NCI-H2196 treated with DMSO at 0.1 percent for 48 hours (cell line): ENCODE results near the gene PSMA2.

Experiments
- DNase-seq: peaks from one replicate; lab custom pipeline; 2025; ENCODE audit not compliant: unreplicated experiment; lab: John Stamatoyannopoulos, UW

Gene PSMA2

GRCh38 chr7:42940985-42941847, 9.2 kb upstream of the PSMA2 start:
- DNase-seq, result peak; percentile 43

GRCh38 chr7:42939457-42940240, 7.7 kb upstream of the PSMA2 start:
- no peak for DNase-seq

GRCh38 chr7:42935861-42936260, 3.9 kb upstream of the PSMA2 start:
- DNase-seq, result no peak

GRCh38 chr7:42934291-42934690, 2.3 kb upstream of the PSMA2 start:
- DNase-seq, result no peak

GRCh38 chr7:42932811-42933591, 1.0 kb upstream of the PSMA2 start:
- DNase-seq, result no peak

DNA sequence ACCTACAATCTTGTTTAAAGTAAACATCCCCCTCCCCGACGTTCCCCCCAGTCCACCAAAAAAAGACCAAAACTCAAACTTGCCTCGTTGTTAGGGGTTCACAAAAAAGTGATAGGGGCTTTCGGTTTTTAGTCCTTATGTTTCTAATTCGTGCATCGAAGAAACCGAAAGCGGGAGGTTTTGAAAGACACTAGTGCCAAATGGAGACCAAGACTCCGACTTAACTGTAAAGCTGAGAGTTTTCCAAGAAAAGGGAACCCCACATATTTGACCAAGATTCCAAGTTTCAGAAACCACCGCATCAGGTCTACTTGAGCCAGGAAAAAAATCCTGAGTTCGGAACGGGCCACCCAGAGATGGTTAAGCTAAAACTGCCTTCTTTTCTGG, 534 bp downstream of the PSMA2 start:
- DNase-seq, result no peak

- DNase-seq, result no peak
These were observed 1.1 kb downstream of the PSMA2 start for GRCh38 chr7:42930889-42931288.

GRCh38 chr7:42929449-42929848, 2.5 kb downstream of the PSMA2 start:
- no peak for DNase-seq

DNA sequence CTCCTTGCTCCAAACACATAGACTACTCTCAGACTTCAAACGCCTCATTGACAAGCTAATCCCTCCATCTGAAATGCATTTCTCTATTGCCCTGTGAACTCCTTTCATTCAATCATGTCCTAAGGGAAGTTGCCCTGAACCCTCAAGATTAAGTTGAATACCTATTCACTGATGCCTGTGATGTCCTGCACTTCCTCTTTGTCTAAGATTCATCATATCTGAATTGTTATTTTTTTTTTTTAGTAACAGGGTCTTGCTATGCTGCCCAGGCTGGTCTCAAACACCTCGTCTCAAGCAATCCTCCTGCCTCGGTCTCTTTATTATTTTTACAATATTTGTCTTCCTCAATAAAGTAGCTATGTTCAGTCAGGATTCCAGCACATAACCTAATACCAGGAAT, 3.2 kb downstream of the PSMA2 start:
- DNase-seq, result no peak

DNA sequence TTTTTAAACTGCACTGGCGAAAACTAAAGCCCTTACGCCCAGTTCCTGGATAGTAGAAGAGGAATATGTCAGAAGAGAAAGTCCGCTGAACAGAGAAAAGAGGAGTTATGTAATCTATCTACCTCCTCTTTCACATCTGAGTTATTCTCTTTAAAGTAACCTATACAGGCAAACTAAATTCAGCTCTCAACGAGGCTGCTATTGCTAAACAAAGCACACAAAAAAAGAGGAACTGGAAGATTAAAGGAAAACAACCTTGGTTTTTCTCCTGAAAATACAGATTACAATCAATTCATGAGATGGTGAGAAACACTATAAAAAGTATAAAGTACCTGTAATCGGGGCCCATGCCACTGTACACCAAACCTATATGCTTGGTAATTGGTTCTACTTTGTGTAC, 5.8 kb downstream of the PSMA2 start:
- no peak for DNase-seq

- DNase-seq, result no peak
These were observed 6.3 kb downstream of the PSMA2 start for GRCh38 chr7:42925630-42926029.

- DNase-seq, result no peak
These were observed 7.6 kb downstream of the PSMA2 start for GRCh38 chr7:42924223-42924838.

- DNase-seq, result no peak
These were observed 9.8 kb downstream of the PSMA2 start for GRCh38 chr7:42922017-42922753.

- no peak for DNase-seq
These were observed 16.6 kb downstream of the PSMA2 start for GRCh38 chr7:42915356-42915755.

GRCh38 chr7:42914421-42915045, 17.4 kb downstream of the PSMA2 start:
- no peak for DNase-seq

DNA sequence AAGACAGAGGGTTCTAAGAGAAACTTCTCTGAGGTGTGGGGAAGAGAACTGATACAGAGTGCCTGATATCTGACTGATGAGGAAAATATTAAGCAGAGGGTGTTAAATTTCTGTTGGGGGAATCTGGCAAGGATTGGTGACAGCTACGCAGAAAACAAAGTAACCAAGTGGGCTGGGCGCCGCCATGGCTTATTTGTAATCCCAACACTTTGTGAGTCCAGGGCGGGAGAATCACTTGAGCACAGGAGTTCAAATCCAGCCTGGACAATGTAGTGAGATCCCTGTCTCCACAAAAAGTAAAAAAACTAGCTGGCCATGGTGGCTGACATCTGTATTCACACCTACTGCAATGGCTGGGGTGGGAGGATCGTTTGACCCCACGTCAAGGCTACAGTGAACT, 18.0 kb downstream of the PSMA2 start:
- no peak for DNase-seq

GRCh38 chr7:42913591-42913990, 18.4 kb downstream of the PSMA2 start:
- DNase-seq, result no peak

GRCh38 chr7:42911454-42912447, 20.2 kb downstream of the PSMA2 start, which contains the start of gene C7orf25:
TSS of gene C7orf25 (minus strand) at chr7:42912070. CDS start at chr7:42910900, 1,170 bp downstream.
- DNase-seq, result peak; percentile 92

DNA sequence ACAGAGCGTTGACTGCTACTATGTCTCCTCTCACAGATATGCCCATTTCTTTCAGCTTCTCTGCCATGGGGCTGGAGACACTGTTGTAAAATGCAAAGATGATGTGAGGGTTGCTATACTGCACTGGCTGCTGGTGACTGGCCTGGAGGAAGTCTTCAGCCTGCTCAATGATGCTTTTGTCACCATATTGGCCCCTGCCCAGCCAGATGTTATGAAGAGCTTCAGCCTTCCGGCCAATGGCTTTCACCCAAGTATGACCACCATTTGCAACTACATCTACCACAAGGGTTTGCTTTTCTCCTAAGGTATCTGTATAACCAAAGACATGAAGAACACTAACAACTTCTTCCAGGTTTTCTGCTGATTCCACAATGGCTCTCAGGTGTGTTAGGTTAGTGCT, 21.7 kb downstream of the PSMA2 start:
- no peak for DNase-seq
